Endothelial cell of umbilical vein (primary cell): ENCODE results near the gene GHSR.

Experiments used
- CTCF ChIP-seq, 2 donors: IDR thresholded peaks; 1 replicate in 1 of 2; 2 replicates in 1 of 2; pipeline ENCODE4 v1.5.1; 2011; ENCODE audit warnings: low read length in 2 of 2, mild to moderate bottlenecking in 2 of 2, moderate library complexity in 2 of 2, control low read depth in 1 of 2, inconsistent platforms in 1 of 2, low read depth in 1 of 2; ENCODE audit not compliant: insufficient read depth in 1 of 2; ENCODE audit errors: extremely low read depth in 1 of 2
- POLR2A ChIP-seq: IDR thresholded peaks from 2 replicates; pipeline ENCODE4 v1.6.1; 2012; ENCODE audit warnings: low read depth, mild to moderate bottlenecking, control low read depth, low read length

GRCh38 chr3:172404237-172404962 is 43.9 kb downstream of the GHSR start:
- no peak for TF ChIP-seq CTCF (IDR thresholded peaks at IDR 0.05; ENCODE audit: extremely low read depth in 1 of 2, insufficient read depth in 1 of 2, low read depth in 1 of 2, low read length in 2 of 2)
- TF ChIP-seq POLR2A: no peak
